Ishikawa (cell line): ENCODE results near the gene PTGER4.

Experiments used
- CEBPB ChIP-seq: IDR thresholded peaks from 2 replicates; pipeline ENCODE4 v1.6.1; 2012
- CREB1 ChIP-seq: IDR thresholded peaks from 2 replicates; pipeline ENCODE4 v1.6.1; 2012; ENCODE audit warnings: low read depth
- EGR1 ChIP-seq: IDR thresholded peaks from 2 replicates; pipeline ENCODE4 v1.6.1; 2012
- EP300 ChIP-seq: IDR thresholded peaks from 2 replicates; pipeline ENCODE4 v1.6.1; 2012; ENCODE audit warnings: borderline replicate concordance
- FOXM1 ChIP-seq: IDR thresholded peaks from 2 replicates; pipeline ENCODE4 v1.6.1; 2012; ENCODE audit warnings: low read depth, borderline replicate concordance
- NFIC ChIP-seq: IDR thresholded peaks from 2 replicates; pipeline ENCODE4 v1.6.1; 2012
- RAD21 ChIP-seq: IDR thresholded peaks from 2 replicates; pipeline ENCODE4 v1.6.1; 2012; ENCODE audit warnings: low read depth
- TAF1 ChIP-seq: IDR thresholded peaks from 2 replicates; pipeline ENCODE4 v1.6.1; 2012; ENCODE audit warnings: low read depth, mild to moderate bottlenecking
- TCF12 ChIP-seq: IDR thresholded peaks from 2 replicates; pipeline ENCODE4 v1.6.1; 2012; ENCODE audit warnings: low read depth
- TEAD4 ChIP-seq: IDR thresholded peaks from 2 replicates; pipeline ENCODE4 v1.6.1; 2012
- YY1 ChIP-seq: IDR thresholded peaks from 2 replicates; pipeline ENCODE4 v1.6.1; 2012; ENCODE audit warnings: low read depth
- ZBTB7A ChIP-seq: IDR thresholded peaks from 2 replicates; pipeline ENCODE4 v1.6.1; 2012; ENCODE audit warnings: low read depth
- TF ChIP-seq, protein P1 (sequence below): IDR thresholded peaks from 2 replicates; pipeline ENCODE4 v1.6.1; 2012
- TF ChIP-seq, protein P2 (sequence below): IDR thresholded peaks from 2 replicates; pipeline ENCODE4 v1.6.1; 2012
- TF ChIP-seq, protein P3 (sequence below): IDR thresholded peaks from 2 replicates; pipeline ENCODE4 v1.6.1; 2012; ENCODE audit warnings: low read depth, mild to moderate bottlenecking

The PTGER4 gene

DNA sequence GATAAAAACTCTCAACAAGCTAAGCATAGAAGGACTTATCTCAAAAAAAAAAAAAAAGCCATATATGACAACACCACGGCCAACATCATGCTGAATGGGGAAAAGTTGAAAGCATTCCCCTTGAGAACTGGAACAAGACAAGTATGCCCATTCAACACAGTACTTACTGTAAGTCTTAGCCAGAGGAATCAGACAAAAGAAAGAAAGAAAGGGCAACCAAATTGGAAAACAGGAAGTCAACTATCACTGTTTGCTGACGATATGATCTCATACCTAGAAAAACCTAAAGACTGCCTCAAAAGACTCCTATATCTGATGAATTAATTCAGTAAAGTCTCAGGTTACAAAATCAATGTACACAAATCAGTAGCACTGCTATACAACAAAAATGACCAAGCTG lies 24.6 kb upstream of the PTGER4 start:
- TF ChIP-seq, protein P1, sequence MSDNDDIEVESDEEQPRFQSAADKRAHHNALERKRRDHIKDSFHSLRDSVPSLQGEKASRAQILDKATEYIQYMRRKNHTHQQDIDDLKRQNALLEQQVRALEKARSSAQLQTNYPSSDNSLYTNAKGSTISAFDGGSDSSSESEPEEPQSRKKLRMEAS = no peak
- TF ChIP-seq EP300 (no peak), FOXM1 (no peak), EGR1 (no peak)
- TF ChIP-seq, protein P2, sequence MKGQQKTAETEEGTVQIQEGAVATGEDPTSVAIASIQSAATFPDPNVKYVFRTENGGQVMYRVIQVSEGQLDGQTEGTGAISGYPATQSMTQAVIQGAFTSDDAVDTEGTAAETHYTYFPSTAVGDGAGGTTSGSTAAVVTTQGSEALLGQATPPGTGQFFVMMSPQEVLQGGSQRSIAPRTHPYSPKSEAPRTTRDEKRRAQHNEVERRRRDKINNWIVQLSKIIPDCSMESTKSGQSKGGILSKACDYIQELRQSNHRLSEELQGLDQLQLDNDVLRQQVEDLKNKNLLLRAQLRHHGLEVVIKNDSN = no peak

DNA sequence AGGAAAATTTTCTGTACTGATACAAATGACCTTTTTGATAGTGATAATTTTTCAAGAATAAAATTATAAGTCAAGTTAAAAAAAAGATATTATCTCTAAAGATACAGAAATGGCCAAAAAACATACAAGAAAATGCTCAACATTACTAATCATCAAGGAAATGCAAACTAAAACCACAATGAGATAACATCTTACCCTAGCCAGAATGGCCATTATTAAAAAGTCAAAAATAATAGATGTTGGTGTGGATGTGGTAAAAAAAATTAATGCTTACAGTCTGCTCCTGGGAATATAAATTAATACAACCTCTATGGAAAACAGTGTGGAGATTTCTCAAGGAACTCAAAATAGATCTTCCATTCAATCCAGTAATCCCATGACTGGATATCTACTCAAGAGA lies 22.9 kb upstream of the PTGER4 start:
- TF ChIP-seq RAD21 = no peak
- TF ChIP-seq EP300 = no peak
- TF ChIP-seq, protein P2 = no peak
- no peak for TF ChIP-seq EGR1
- TF ChIP-seq, protein P3, sequence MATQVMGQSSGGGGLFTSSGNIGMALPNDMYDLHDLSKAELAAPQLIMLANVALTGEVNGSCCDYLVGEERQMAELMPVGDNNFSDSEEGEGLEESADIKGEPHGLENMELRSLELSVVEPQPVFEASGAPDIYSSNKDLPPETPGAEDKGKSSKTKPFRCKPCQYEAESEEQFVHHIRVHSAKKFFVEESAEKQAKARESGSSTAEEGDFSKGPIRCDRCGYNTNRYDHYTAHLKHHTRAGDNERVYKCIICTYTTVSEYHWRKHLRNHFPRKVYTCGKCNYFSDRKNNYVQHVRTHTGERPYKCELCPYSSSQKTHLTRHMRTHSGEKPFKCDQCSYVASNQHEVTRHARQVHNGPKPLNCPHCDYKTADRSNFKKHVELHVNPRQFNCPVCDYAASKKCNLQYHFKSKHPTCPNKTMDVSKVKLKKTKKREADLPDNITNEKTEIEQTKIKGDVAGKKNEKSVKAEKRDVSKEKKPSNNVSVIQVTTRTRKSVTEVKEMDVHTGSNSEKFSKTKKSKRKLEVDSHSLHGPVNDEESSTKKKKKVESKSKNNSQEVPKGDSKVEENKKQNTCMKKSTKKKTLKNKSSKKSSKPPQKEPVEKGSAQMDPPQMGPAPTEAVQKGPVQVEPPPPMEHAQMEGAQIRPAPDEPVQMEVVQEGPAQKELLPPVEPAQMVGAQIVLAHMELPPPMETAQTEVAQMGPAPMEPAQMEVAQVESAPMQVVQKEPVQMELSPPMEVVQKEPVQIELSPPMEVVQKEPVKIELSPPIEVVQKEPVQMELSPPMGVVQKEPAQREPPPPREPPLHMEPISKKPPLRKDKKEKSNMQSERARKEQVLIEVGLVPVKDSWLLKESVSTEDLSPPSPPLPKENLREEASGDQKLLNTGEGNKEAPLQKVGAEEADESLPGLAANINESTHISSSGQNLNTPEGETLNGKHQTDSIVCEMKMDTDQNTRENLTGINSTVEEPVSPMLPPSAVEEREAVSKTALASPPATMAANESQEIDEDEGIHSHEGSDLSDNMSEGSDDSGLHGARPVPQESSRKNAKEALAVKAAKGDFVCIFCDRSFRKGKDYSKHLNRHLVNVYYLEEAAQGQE = no peak
- TF ChIP-seq ZBTB7A = no peak
- TF ChIP-seq CREB1 = no peak
- no peak for TF ChIP-seq TCF12
- TF ChIP-seq TEAD4 = no peak
- TF ChIP-seq, protein P1 = no peak
- no peak for TF ChIP-seq YY1
- TF ChIP-seq CEBPB = no peak
- TF ChIP-seq FOXM1 = no peak
- no peak for TF ChIP-seq TAF1
- TF ChIP-seq NFIC = no peak

DNA sequence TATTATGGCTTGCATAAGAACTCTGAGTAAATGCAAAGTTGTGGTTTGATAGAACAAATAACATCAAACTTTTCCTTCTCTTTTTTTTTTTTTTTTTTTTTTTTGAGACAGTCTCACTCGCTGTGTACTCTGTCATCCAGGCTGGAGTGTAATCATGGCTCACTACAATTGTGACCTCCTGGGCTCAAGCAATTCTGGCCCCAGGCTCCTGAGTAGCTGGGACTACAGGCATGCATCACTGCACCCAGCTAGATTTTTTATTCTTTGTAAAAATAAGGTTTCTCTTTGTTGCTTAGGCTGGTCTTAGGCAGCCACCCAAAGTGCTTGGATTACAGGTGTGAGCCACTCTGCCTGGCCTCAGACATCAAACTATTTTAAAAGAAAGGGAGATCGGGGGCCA lies 19.0 kb upstream of the PTGER4 start:
- TF ChIP-seq TAF1 (no peak), EGR1 (no peak), NFIC (no peak), YY1 (no peak), FOXM1 (no peak), ZBTB7A (no peak), CEBPB (no peak), EP300 (no peak), CREB1 (no peak), RAD21 (no peak), TCF12 (no peak), TEAD4 (no peak)
- TF ChIP-seq, protein P3 = no peak
- TF ChIP-seq, protein P2 = no peak
- TF ChIP-seq, protein P1 = no peak

DNA sequence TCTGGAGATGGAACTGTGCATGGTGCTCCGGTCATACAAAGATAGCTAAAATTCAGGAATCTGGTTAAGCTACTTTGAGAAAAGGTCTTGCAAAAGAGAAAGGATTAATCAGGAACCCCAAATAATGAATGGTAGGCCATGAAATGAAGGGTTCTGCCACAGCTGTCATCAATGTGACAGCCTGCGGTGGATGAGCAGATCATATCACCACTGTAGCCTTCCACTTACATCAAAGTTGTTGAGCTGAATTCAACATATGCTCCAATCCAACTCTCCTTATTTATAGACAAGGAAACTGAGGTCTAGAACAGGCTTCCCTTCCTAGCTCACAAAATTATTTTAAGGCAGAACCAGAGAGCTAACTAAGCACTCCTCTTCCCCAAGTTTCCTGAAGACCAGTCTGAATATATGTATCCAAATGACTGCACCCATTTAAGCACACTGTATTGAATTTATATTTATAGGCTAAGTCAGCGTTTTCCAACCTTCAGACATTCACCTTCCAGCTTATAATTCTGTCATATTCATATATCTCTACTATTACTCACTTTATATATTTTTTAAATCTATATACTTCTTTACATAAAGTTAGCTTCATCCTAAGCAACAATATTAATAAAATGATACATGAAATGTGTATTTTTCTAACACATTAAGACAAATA lies 13.9 kb upstream of the PTGER4 start:
- no peak for TF ChIP-seq CREB1
- TF ChIP-seq EGR1 = no peak
- TF ChIP-seq, protein P3 = no peak
- TF ChIP-seq, protein P1 = no peak
- no peak for TF ChIP-seq EP300
- no peak for TF ChIP-seq ZBTB7A
- no peak for TF ChIP-seq CEBPB
- no peak for TF ChIP-seq TAF1
- no peak for TF ChIP-seq YY1
- no peak for TF ChIP-seq NFIC
- TF ChIP-seq TEAD4 = no peak
- TF ChIP-seq TCF12 = no peak
- TF ChIP-seq FOXM1 = no peak
- no peak for TF ChIP-seq RAD21
- TF ChIP-seq, protein P2 = no peak
